Erythroblast (primary cell): Measurements from ENCODE around the gene RTN4RL1.

Experiments used
- GATA1 ChIP-seq: IDR thresholded peaks from 2 replicates; pipeline ENCODE4 v1.6.1; 2011; ENCODE audit warnings: low read depth, mild to moderate bottlenecking, control low read depth, low read length, moderate library complexity
- POLR2A ChIP-seq: IDR thresholded peaks from 2 replicates; pipeline ENCODE4 v1.6.1; 2011; ENCODE audit warnings: mild to moderate bottlenecking, low read length

- TF ChIP-seq POLR2A (no peak), GATA1 (no peak)
Measured at GRCh38 chr17:2054262-2054511, 29.1 kb upstream of the RTN4RL1 start.
